Measurements from ENCODE around the gene ADAMTS3. TPM values are rescaled to one million over a fixed set of nuclear protein-coding genes. Genes with fewer than 3 reads are reported as not detected.

ADAMTS3 gene
- total and polyA plus RNA-seq, 2 of the 13 experiments (the other 11 are each of a cell fraction or from before 2014, with no cell fraction given), result not detected

DNA sequence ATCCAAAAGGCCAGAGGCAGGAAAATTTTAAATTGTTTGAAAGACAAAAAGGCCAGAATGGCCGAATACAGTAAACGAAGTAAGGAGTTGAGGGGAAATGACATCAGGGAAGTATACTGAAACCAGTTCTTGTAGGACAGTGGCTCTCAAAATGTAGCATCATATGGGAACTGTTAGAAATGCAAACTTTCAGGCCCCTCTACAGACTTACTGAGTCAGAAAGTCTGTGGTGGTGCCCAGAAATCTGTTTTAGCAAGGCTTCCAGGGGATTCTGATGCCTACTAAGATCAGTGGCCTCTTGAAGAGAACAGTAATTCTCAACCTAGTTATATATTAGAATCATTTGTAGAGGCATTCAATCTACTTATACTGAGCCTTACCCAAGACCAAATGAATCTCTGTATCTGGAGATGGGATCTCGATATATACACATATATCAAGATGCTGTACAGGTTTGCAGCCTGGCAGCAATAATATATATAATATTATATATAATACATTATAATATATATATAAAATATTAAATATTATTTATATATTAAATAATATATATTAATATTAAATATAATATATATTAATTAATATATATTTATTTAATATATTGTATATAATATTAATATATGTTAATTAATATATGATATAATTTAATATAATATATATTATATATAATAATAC is 39.7 kb downstream of the ADAMTS3 start (continued):
- TF ChIP-seq, protein P1, sequence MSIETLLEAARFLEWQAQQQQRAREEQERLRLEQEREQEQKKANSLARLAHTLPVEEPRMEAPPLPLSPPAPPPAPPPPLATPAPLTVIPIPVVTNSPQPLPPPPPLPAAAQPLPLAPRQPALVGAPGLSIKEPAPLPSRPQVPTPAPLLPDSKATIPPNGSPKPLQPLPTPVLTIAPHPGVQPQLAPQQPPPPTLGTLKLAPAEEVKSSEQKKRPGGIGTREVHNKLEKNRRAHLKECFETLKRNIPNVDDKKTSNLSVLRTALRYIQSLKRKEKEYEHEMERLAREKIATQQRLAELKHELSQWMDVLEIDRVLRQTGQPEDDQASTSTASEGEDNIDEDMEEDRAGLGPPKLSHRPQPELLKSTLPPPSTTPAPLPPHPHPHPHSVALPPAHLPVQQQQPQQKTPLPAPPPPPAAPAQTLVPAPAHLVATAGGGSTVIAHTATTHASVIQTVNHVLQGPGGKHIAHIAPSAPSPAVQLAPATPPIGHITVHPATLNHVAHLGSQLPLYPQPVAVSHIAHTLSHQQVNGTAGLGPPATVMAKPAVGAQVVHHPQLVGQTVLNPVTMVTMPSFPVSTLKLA (IDR thresholded peaks at IDR 0.05), result no peak

DNA sequence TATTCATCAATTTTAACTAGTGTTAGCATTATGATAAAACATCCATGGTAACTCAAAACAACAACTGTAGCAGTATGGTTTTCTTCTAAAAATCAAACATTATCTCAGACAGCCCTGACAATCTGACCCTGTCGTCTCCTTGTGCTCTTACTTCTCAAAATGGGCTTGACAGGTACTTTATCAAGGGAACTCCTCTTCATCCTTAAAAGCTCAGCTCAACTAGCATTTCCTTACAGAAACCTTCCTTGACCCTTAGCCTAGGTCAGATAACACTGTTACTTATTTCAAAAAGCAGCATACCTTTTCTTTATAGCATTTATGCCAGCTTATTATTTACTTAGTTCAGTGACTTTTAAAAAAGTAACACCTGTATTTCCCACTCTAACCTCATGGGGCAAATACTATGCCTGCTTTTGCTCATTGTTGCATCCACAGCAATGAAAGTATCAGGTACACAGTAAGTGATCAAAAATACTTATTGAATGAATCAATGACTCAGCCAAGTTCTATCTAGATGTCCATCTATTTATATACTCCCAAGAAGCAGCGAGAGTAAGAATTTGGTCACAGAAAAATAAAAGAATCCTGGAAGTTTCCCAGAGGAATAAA is 41.9 kb downstream of the ADAMTS3 start:
- 3% methylated on average over 2 of the region's 2 CpGs for WGBS (ENCODE audit: low lambda C conversion rate)
- in situ Hi-C loops (cut with HindIII; ENCODE audit: extremely low pct_ligation_motif_present, low pct_unique_long_range_greater_than_20kb), result no loop called here
- ATAC-seq, result no peak
- TF ChIP-seq, protein P2, sequence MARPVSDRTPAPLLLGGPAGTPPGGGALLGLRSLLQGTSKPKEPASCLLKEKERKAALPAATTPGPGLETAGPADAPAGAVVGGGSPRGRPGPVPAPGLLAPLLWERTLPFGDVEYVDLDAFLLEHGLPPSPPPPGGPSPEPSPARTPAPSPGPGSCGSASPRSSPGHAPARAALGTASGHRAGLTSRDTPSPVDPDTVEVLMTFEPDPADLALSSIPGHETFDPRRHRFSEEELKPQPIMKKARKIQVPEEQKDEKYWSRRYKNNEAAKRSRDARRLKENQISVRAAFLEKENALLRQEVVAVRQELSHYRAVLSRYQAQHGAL (CRISPR knock-in tag; IDR thresholded peaks at IDR 0.05; ENCODE audit: not compliant biosample characterization), result no peak
- TF ChIP-seq, protein P3, sequence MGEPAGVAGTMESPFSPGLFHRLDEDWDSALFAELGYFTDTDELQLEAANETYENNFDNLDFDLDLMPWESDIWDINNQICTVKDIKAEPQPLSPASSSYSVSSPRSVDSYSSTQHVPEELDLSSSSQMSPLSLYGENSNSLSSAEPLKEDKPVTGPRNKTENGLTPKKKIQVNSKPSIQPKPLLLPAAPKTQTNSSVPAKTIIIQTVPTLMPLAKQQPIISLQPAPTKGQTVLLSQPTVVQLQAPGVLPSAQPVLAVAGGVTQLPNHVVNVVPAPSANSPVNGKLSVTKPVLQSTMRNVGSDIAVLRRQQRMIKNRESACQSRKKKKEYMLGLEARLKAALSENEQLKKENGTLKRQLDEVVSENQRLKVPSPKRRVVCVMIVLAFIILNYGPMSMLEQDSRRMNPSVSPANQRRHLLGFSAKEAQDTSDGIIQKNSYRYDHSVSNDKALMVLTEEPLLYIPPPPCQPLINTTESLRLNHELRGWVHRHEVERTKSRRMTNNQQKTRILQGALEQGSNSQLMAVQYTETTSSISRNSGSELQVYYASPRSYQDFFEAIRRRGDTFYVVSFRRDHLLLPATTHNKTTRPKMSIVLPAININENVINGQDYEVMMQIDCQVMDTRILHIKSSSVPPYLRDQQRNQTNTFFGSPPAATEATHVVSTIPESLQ (CRISPR knock-in tag; conservative IDR thresholded peaks at IDR 0.05), result no peak
- TF ChIP-seq, protein P4, sequence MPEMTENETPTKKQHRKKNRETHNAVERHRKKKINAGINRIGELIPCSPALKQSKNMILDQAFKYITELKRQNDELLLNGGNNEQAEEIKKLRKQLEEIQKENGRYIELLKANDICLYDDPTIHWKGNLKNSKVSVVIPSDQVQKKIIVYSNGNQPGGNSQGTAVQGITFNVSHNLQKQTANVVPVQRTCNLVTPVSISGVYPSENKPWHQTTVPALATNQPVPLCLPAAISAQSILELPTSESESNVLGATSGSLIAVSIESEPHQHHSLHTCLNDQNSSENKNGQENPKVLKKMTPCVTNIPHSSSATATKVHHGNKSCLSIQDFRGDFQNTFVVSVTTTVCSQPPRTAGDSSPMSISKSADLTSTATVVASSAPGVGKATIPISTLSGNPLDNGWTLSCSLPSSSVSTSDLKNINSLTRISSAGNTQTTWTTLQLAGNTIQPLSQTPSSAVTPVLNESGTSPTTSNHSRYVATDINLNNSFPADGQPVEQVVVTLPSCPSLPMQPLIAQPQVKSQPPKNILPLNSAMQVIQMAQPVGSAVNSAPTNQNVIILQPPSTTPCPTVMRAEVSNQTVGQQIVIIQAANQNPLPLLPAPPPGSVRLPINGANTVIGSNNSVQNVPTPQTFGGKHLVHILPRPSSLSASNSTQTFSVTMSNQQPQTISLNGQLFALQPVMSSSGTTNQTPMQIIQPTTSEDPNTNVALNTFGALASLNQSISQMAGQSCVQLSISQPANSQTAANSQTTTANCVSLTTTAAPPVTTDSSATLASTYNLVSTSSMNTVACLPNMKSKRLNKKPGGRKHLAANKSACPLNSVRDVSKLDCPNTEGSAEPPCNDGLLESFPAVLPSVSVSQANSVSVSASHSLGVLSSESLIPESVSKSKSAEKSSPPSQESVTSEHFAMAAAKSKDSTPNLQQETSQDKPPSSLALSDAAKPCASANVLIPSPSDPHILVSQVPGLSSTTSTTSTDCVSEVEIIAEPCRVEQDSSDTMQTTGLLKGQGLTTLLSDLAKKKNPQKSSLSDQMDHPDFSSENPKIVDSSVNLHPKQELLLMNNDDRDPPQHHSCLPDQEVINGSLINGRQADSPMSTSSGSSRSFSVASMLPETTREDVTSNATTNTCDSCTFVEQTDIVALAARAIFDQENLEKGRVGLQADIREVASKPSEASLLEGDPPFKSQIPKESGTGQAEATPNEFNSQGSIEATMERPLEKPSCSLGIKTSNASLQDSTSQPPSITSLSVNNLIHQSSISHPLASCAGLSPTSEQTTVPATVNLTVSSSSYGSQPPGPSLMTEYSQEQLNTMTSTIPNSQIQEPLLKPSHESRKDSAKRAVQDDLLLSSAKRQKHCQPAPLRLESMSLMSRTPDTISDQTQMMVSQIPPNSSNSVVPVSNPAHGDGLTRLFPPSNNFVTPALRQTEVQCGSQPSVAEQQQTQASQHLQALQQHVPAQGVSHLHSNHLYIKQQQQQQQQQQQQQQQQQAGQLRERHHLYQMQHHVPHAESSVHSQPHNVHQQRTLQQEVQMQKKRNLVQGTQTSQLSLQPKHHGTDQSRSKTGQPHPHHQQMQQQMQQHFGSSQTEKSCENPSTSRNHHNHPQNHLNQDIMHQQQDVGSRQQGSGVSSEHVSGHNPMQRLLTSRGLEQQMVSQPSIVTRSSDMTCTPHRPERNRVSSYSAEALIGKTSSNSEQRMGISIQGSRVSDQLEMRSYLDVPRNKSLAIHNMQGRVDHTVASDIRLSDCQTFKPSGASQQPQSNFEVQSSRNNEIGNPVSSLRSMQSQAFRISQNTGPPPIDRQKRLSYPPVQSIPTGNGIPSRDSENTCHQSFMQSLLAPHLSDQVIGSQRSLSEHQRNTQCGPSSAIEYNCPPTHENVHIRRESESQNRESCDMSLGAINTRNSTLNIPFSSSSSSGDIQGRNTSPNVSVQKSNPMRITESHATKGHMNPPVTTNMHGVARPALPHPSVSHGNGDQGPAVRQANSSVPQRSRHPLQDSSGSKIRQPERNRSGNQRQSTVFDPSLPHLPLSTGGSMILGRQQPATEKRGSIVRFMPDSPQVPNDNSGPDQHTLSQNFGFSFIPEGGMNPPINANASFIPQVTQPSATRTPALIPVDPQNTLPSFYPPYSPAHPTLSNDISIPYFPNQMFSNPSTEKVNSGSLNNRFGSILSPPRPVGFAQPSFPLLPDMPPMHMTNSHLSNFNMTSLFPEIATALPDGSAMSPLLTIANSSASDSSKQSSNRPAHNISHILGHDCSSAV (CRISPR knock-in tag; IDR thresholded peaks at IDR 0.05; ENCODE audit: borderline replicate concordance), result no peak
- TF ChIP-seq ZNF652 (CRISPR knock-in tag; IDR thresholded peaks at IDR 0.05; ENCODE audit: borderline replicate concordance, low read depth), result no peak
- TF ChIP-seq, protein P5, sequence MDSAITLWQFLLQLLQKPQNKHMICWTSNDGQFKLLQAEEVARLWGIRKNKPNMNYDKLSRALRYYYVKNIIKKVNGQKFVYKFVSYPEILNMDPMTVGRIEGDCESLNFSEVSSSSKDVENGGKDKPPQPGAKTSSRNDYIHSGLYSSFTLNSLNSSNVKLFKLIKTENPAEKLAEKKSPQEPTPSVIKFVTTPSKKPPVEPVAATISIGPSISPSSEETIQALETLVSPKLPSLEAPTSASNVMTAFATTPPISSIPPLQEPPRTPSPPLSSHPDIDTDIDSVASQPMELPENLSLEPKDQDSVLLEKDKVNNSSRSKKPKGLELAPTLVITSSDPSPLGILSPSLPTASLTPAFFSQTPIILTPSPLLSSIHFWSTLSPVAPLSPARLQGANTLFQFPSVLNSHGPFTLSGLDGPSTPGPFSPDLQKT (CRISPR knock-in tag; IDR thresholded peaks at IDR 0.05; ENCODE audit: borderline replicate concordance), result no peak

More for the DNA sequence above, 41.9 kb downstream of the ADAMTS3 start:
- DNase-seq (ENCODE audit: low spot score) (no peak), FAIRE-seq (no peak)
- no peaks in the 10 kb centered on the region for H3K36me3 ChIP-seq (replicated peaks in 1 of 2; ENCODE audit: control insufficient read depth in 1 of 2, insufficient read depth in 2 of 2, low read length in 2 of 2)
- H3K9me3 ChIP-seq (ENCODE audit: low read length), result no peaks in the 10 kb centered on the region
- no peak overlapping the region for H3K27ac ChIP-seq (ENCODE audit: extremely low read length, insufficient read depth, low read length)
- intact Hi-C loops (cut with micrococcal nuclease; ENCODE audit: unreplicated experiment), result no loop called here
- no peaks in the 10 kb centered on the region for H4K20me1 ChIP-seq (ENCODE audit: insufficient read depth, low read length)
- BruUV-seq (replicated peaks), result no TSS peak
- no peak overlapping the region for H3K4me3 ChIP-seq (replicated peaks in 1 of 3; ENCODE audit: insufficient read depth in 1 of 3, low read depth in 2 of 3, low read length in 3 of 3)
- ChIA-PET POLR2A (no interaction called here), CTCF (ENCODE audit: low intra/inter-chr PET ratio, low total read pairs) (no interaction called here)
- H3K4me2 ChIP-seq (ENCODE audit: low read depth, low read length), result no peak overlapping the region
- no peaks in the 10 kb centered on the region for H3K27me3 ChIP-seq (ENCODE audit: control insufficient read depth in 1 of 2, insufficient read depth in 2 of 2, low read length in 2 of 2)
- no peak overlapping the region for H2AFZ ChIP-seq (ENCODE audit: low read length)
- no peak overlapping the region for H3K9ac ChIP-seq (ENCODE audit: insufficient read depth, low read depth, low read length)
- no peaks in the 10 kb centered on the region for H3K79me2 ChIP-seq (ENCODE audit: insufficient read depth, low read length)
- H3K4me1 ChIP-seq (ENCODE audit: insufficient read depth, low read length), result no peaks in the 10 kb centered on the region

All from HepG2 (cell line).